GM18858 (cell line): ENCODE data around the gene SLC19A2.

Source experiments
- ATAC-seq: cut with Tn5 transposase; IDR thresholded peaks from one replicate; pipeline ENCODE4 v1.9.1; 2021; ENCODE audit not compliant: unreplicated experiment

The SLC19A2 gene

DNA sequence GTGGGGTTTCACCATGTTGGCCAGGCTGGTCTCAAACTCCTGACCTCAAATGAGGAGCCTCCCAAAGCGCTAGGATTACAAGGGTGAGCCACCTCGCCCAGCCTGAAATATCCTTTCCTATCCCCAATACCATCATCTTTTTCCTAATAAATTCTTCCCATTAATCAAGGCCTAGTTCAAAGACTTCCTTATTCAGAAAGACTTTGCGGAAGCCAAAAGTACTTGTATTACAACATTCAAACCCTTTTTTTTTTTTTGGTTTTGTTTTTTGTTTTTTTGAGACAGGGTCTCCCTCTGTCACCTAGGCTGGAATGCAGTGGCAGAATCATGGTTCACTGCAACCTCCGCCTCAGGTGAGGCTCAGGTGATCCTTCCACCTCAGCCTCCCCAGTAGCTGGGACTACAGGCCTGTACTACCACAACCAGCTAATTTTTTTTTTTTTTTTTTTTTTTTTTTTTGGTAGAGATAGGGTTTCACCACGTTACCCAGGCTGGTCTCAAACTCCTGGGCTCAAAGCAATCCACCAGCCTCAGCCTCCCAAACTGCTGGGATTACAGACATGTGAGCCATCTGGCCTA lies 7.6 kb downstream of the SLC19A2 start:
- no peak for ATAC-seq

DNA sequence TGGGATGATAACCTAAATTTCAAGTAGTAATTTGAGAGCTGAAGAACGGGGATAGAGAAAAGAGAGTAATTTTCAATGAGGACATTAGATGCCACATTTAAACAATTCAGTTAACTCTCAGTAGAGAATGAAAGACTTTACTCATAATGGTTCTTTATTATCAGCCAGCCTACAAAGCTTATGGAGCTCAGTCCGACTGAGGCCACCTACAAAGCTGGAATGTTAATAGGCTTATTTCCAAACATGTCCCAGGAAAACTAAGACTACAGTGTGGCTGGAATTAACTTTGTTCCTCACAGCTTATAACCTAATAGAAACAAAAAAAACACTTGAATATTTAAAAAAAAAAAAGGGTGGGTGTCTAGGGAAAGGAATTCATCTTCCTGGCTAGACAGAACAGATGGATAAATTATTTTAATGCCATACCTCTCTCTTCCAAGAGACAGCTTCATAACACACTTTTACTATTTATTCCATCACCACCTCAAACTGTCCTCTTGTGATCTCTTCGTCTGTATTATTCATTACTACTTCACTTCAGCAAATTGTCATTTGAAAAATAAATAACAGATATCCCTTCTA lies 9.8 kb downstream of the SLC19A2 start:
- no peak for ATAC-seq

DNA sequence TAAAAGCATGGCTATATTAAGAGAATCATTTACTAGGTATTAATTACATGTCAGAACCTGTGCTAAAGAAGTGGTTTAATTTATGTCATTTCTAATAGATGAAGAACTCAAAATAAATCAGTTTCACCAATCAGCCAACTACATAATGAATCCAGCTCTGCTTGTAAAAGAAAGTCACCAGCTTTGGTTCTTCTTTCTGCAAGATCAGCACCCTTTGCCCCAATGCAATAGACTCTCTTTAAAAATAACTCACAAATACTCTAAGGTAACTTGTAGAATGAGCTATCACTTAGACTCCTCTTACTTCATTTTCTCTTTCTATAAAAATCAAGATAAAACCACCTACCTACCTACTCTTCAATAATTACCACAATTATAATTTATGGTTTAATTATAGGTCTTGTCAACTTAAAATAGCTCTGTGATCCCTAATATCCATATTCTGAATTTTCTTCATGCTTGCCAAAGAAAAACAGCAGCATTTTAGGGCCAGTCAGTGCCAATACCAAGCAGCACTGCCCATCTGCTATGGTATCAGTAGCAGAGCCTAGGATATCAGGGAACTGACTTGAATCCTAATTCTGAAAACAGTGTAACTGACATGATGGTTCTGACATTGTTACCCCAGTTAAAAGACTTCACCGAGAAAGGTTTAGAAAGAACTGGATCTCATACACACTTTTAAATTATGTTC lies 11.3 kb downstream of the SLC19A2 start:
- ATAC-seq, result no peak

DNA sequence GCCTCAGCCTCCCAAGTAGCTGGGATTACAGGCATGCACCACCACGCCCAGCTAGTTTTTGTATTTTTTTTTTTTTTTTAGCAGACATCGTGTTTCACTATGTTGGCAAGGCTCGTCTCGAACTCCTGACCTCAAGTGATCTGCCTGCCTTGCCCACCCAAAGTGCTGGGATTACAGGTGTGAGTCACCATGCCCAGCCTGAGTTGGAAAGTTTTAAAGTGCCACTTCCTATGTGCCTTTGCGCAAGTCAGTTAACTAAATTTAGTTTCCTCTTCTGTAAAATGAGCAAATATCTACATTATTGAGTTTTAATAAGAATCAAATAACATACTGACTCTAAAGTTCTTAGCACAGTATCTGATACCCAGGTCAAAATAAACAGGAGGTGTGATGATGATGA lies 12.4 kb downstream of the SLC19A2 start:
- no peak for ATAC-seq

DNA sequence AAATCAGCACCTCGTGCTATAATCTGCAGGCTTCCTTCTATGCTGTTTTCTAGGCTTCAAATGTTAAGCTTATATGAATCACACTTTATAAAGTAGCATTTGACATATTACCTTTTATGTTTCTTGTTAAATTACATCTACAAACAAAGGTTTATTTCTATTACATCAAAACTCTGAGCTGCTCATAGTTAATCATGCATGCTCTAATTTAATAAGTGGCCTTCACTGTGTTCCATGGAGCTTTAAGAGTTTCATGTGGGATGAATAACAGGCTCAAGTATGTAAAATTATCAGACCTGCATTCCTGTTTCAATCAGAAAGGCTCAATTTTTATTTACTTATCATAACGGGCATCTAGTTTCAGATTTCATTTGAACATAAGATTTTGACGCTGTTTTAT lies 13.0 kb downstream of the SLC19A2 start:
- no peak for ATAC-seq

DNA sequence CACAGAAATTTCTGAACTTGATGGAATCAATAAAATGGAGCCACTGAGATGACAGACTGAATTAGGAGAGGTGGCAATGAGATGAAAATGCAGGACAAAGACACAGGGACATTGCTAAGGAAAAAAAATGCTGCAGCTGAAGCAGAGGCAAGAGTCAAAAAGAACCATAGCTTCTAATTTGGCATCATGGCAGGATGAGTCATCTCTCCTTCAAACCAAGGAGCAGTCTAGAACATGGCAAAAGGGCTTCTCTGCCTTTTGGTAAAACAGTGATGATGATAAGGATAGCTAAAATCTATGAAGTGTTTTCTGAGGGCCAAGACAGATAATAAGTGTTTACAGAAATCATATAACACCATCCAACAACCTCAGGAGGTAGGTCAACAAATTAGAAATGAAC lies 16.8 kb downstream of the SLC19A2 start:
- ATAC-seq, result no peak

DNA sequence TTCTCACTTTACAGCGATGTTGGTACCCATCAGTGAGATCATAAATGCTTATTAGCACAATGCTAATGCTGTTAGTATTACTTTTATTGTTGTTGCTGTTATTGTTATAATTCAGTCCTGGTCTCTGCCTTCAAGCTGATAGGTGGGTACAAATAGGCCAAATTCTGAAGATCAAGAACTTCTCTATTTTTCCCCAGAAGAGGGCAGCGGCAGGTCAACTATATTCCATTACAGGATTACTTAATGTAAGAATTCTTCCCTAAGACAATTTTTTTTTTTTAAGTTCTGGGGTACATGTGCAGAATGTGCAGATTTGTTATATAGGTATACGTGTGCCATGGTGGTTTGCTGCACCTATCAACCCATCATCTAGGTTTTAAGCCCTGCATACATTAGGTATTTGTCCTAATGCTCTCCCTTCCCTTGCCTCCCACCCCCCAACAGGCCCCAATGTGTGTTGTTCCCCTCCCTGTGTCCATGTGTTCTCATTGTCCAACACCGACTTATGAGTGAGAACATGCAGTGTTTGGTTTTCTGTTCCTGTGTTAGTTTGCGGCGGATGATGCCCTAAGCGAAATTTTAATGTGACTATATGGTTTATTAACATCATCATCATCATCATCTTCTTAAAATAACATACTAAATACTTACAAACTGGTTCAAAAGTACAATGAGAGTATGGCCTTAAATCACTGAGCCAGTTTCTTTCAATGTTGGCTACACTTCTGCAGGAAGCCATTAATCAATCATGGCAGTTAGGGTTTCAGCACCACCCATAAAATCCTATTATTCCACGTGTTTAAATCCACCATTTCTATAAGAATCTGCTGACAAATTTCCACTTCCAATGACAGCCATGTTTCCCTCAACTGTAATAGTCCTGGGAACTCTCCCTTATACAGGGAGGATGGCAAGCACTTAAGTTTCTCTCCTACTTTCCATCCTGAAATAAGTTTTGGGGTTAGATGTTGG lies 19.2 kb downstream of the SLC19A2 start:
- no peak for ATAC-seq

DNA sequence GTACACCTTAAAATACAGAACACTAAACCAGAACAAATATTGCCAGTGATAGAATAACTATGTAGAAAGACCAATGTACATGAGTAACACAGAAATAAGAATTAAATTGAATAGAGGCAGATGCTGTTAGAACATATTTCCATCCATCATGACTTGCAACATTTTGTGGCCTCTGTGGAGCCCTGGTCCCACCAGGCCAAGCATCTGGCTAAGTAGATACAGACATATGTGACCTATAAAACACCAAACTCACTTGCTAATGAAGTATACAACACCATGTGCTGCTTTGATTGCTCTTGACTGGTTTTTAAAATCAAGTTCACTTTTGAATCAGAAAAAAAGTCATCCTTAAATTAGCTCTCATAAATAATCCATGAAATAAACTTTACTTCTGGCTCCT lies 20.5 kb downstream of the SLC19A2 start:
- ATAC-seq, result no peak

DNA sequence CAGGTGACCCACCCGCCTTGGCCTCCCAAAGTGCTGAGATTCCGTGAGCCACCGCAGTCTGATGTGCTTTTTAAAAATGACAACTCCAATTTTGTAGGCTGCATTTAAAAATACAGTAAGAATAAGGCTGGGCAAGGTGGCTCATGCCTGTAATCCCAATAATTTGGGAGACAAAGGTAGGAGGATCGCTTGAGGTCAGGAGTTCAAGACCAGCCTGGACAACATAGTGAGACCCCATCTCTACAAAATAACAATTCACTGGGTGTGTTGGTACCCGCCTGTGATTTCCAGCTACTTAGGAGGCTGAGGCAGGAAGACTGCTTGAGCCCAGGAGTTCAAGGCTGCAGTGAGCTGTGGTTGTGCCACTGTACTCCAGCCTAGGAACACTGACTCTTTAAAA lies 23.4 kb downstream of the SLC19A2 start:
- ATAC-seq, result no peak

DNA sequence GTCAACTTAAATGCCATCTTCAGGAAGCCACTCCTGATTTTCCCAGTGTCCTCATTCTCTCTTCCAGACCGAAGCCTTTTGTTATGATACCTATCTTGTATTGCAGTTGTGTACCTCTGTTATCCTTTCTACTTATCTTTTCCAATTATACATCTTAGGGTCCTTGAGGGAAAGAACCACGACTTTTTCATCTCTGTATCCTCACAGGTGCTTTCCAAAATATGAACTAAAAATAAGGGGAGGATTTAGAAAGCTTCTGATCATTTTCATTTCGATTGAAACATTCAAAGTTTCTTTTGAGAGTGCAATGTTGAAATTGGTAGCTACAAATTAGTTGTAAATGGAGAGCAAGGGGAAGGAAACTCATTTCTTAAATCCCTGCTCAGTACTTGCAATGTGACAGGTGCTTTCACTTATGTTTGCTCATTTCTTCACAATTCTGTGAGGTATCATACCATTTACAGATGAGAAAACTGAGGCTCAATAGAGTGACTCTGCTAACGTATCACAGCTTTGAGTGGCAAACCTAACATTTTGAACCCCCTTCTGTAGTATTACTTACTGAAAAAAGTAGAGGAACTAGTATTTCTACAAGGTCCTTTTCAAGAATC lies 24.2 kb downstream of the SLC19A2 start:
- no peak for ATAC-seq

DNA sequence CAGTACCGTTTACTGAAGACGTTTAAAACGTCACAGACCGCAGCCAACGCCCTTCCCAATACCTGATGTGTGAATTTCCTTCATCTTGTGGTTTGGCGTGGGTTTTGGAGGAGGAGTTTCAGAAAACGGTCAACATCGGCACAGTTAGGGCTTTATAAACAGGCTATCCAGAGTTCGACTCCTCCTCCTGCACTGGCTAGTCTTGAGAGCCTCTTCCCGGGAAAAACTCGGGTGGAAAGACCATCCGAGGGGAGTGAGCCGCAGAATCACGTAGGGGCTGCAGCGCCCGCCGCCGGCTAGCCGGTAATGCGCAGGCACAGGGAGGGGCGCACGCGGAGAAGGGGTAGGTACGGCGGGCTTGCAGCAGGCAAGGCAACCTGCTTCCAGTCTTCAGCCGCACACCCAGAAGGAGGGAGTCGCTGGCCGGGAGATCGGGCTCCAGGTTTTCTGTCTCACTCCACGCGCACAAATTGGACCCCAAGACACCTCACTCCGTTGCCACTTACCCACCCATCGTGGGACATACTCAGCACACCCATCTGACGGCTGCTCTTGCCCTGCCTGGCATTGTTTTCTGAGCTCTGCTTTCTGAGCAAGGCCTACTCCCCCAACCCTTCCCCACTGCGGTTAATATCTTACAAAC lies 25.4 kb downstream of the SLC19A2 start:
- ATAC-seq, result no peak

DNA sequence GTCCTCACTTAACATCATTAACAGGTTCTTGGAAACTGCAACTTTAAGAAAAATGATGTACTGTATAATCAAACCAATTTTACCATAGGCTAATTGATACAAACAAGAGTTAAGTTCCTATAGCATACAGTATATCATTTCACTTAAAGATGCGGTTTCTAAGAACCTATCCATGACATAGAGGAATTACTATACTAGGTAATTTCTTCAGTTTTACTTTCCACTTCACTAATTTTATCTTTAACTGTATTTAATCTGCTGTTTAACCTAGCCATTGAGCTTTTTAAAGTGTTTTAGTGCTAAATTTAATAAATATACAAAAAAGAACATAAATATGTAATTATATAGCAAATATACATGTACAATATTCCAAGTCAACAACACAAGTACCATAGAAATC lies 28.3 kb downstream of the SLC19A2 start:
- no peak for ATAC-seq

DNA sequence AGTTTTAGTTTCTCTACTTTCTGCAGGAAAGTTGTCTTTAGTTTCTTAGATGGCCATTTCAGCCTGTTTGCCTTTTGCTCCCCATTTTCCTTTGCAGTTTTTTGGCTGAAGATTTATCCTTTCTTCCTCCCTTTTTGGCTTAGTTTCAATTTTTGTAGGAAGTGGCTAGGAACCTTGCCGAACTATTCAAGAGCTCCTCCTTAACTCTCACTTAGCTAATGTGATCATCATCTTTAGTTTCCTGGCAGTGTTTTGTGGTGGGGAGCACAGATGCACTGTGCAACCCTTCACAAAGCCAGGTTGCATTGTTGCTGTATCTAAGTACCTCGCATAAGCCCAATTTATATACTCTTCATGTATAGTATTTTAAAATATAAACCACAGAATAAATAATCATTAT lies 29.7 kb downstream of the SLC19A2 start:
- no peak for ATAC-seq

DNA sequence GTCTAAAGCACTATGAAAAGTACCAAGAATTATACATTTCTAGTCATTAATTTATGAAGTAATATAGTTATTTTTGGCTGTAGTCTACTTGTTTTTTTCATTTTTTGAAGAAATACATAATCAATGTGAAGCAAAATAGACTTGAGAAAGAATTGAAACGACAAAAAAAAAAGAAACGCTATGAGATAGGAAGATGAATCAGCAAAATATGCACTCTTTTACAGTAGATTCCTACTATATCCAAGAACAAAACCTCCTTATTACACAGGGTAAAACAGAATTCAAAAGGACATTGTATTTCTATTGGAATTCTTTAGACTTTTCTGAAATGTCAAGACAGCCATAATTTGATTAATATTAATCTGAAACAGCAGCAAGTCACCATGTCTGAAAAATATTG lies 32.8 kb downstream of the SLC19A2 start:
- no peak for ATAC-seq

DNA sequence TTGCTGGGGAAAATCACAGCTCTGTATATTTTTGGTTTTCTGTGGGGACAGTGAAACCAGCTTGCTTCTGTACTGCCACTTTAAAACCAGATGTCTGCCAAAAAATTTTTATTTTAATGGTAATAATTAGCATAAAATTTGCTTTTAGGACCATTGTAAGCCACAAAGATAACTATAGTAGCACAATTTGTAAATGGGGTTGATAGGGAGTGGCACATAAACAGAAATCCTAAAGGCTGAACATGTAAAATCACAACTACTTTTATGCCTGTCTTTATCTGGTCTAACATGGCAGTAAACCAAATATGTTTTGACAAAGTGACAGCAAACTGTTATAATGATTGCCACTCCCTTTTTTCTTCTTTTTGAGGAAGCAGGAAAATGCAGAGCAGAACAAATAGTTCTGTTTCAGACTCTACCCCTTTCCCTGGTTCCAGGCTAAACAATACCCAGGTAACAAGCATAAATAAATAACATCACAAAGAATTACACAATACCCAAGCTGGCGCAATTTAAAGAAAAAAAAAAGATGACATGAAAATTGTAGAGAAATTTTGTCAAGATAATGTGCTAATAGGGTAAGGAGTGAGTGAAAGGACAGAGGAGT lies 34.4 kb downstream of the SLC19A2 start:
- no peak for ATAC-seq

DNA sequence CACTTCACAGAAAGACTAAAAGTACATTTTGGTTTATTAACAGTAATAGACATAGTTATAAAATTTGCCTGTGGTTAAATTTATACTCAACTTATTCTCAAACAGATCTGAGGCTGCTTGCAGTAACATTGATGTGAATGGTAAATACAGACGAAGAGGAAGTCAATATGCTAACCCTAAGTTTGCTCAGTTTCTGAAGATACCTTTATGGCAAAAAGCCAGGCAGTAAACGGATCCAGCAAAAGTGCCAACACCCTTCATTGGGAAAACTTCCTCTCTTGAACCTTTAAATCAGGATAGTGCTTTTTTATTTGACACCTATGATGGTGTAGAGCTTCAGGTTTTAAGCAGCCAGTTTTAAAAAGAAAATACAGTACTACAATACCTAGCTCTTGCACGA lies 41.8 kb downstream of the SLC19A2 start:
- ATAC-seq, result no peak

DNA sequence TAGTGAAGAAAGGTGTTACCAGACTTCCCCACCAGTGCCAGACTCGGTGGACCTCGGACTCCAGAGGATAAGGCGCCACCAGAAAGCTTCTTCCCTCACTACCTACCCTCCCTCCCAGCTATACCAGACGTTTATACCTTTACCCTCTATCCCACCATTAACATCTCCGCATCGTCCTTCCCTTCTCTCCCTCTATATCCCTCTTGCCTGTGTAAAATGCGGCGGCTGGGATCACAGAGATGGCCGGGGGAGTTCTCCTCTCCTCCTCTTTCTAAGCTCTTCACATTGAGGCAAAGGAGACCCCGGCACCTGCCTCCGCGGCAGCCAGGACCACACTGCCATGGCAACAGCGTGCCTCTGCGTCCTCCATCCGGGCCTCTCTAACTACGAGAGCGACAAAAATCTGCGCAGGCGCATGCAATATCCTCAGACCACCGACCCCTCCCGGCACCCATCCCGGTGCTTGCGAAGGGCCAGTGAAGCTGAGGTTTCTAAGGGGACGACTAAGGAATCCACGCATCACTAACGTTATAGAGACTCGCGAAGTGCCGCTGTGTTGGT lies 58.6 kb downstream of the SLC19A2 start, which contains the start of gene CCDC181:
CCDC181 (minus strand) TSS at position 394 of the 561 bp plus-strand sequence. CDS start 2,547 bp downstream, outside the sequence.
- peak; percentile 80 for ATAC-seq

DNA sequence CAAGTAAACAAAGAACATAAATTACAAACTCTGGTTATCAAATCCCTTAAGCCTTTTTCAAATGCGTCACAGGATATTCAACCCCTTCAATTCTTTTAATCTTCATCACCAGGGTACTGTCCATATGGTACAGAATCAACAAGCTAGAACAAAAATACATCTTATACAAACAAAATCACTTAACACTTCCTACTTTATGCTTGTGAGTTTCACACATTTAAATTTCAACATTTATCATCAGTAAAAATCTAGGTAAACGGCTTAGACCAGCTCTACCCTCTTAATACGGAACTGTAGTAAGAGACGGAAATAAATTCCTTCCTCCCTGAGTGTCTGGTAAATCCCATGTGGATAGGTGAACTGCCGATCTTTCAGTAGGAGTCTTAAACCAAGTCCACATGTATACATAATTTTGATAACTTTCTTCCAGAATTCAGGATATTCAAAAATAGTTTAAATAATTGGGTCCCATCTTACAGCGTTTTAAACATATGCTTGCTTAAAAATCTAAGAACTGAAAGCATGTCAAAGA lies 59.5 kb downstream of the SLC19A2 start:
- ATAC-seq, result no peak

DNA sequence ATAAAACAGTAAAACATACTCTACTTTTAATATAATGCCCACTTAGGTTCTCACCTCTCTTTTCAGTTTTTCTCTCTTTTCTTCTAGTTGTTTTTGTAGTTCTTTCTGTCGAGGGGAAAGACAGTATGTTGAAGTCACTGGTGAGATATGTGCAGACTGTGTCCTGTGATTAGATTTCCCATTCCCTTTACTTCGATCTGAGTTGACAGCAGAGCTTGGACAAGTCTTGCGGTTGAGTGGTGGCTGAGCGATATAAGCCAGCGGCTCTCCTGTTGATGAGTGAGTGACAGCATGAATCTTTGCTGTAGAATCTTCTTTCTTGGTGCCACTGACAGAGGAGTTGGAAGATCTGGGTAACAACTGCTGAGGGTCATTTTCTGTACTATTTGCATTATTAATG lies 64.4 kb downstream of the SLC19A2 start:
- no peak for ATAC-seq

DNA sequence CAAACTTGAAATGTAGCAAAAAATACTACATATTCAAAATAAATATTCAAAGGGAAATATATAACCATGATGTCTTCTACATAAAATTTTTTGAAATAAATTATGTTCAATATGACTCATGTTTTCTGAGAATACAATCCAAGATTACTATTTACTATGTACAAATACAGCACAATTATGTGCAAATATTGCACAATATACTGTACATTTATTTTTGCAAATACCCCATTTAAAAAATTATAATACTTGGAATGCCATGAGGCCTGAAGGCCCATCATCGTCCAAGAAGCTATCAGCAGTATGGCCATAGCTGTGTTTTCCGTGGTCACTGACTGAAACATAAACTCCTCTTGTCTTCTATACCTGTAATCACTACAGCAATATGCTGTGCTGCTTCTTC lies 70.8 kb downstream of the SLC19A2 start:
- ATAC-seq, result no peak
